DND-41 (cell line): ENCODE results near the gene SLC46A2.

Experiments
- EZH2 ChIP-seq: IDR thresholded peaks from 3 replicates; pipeline ENCODE4 v1.6.1; 2012; ENCODE audit warnings: borderline replicate concordance, low read depth, mild to moderate bottlenecking, moderate library complexity, low read length, inconsistent platforms; ENCODE audit not compliant: severe bottlenecking
- TF ChIP-seq, protein P1 (sequence below): IDR thresholded peaks from 2 replicates; pipeline ENCODE4 v1.5.1; 2012; ENCODE audit warnings: borderline replicate concordance, low read length, moderate library complexity, mild to moderate bottlenecking; ENCODE audit not compliant: poor library complexity, severe bottlenecking; ENCODE audit errors: extremely low read depth

DNA sequence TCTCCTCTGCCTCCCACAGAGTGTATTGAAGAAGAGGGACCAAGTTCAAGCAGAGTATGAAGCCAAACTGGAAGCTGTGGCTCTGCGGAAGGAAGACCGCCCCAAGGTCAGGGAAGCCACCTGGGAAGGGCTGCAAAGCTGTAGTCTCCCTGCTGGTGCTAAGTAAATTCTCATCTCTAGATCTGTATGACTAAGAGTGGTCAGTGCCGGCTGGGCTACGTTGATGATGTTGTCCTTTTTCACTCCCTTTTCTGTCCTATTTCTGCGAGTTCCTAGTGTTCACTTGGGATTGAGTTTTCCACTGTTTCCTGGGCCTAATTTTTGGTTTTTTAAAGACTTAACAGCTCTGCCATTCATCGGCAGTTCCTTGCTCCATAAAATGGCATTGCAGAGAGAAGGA is 39.8 kb downstream of the SLC46A2 start:
- TF ChIP-seq, protein P1, sequence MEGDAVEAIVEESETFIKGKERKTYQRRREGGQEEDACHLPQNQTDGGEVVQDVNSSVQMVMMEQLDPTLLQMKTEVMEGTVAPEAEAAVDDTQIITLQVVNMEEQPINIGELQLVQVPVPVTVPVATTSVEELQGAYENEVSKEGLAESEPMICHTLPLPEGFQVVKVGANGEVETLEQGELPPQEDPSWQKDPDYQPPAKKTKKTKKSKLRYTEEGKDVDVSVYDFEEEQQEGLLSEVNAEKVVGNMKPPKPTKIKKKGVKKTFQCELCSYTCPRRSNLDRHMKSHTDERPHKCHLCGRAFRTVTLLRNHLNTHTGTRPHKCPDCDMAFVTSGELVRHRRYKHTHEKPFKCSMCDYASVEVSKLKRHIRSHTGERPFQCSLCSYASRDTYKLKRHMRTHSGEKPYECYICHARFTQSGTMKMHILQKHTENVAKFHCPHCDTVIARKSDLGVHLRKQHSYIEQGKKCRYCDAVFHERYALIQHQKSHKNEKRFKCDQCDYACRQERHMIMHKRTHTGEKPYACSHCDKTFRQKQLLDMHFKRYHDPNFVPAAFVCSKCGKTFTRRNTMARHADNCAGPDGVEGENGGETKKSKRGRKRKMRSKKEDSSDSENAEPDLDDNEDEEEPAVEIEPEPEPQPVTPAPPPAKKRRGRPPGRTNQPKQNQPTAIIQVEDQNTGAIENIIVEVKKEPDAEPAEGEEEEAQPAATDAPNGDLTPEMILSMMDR, result no peak
- TF ChIP-seq EZH2, result no peak
